ENCODE data around the gene EP400.

The EP400 gene

DNA sequence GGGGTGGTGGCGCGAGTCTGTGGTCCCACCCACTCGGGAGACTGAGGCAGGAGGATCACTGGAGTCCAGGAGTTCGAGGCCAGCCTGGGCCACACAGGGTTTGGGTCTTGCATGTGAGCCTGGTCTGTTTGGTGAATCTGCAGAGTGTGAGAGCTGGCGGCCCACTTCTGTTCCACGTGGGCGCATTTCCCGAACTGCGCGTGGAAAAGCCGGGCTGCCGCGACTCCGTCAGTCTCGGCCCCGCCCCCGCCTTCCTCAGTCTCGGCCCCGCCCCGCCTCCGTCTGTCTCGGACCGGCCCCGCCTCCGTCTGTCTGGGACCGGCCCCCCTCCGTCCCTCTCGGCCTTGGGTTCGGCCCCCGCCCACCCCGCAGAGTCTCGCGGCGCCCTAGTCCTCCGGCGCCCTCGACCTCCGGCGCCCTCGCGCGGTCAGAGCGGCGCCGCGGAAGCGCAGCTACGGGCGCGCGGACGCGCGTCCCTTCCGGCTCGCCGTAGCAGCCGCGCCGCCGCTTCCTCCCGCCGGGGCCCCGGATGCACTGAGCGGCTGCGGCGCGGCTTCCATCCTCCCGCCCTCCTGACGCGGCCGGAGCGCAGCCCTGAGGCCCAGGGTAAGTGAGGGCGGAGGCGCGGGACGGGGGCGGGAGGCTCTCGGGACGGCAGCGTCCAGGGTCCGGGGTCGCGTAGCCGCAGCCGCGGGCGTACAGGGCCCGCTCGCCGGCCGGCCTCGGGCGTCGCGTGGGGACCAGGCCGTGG is at the start of gene EP400:
EP400 (plus strand) TSS at position 512 of the 751 bp plus-strand sequence. CDS start 10,678 bp downstream, outside the sequence.
- peak; percentile 99 for DNase-seq (ENCODE audit: low read depth, low spot score)

- peak; percentile 16 for DNase-seq (ENCODE audit: low read depth, low spot score)
These were observed 49.3 kb upstream of the EP400 start for GRCh38 chr12:131900397-131900796.

- DNase-seq (ENCODE audit: low read depth, low spot score) = peak; percentile 2
These were observed 48.1 kb upstream of the EP400 start for GRCh38 chr12:131901431-131902331.

GRCh38 chr12:131902332-131903241 is 47.2 kb upstream of the EP400 start:
- DNase-seq (ENCODE audit: low read depth, low spot score) = peak; percentile 0

DNA sequence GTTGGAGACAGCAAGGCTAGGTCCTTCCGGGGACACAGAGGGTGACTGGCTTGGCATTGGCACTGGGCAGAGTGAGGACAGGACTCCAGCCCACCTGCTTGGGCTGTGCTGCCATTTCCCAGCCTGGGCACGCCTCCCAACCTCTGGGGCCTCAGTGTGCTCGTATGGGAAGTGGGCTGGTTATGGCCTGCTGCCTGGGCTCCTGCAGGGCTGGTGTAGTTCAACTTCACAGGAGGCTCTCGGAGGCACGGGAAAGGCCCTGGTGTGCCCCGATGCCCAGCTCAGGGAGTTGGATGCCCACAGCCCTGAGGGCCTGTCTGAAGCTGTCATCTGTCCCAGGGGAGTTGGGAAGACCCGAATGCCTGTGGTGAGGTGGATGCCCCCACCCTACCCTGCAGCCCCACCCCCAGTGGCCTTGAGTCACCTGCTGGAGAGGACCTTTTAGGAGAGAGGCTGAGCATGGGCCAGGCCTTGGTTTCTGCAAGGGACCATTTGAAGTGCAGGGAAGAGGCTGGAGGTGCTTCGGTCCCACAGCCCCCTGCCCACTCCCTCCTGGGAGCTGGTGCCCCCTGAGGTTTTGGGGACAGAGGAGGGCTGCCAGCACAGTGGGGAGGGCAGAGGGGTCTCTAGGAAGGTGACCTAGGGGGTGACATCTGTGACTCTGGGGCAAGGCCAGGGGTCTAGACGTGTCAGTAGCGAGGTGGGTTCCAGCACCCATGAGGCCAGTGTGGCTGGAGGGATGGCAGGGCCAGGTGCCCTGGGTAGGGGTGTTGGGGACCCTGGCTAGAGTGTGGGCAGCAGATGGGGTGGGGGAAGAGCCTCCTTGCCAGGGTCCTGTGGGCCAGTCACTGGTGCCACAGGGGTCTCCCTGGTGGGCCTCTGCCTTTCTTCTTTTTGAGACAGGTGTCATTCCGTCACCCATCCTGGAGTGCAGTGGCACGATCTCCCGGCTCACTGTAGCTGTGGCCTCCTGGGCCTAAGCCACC is 46.2 kb upstream of the EP400 start:
- DNase-seq (ENCODE audit: low read depth, low spot score) = no peak

DNA sequence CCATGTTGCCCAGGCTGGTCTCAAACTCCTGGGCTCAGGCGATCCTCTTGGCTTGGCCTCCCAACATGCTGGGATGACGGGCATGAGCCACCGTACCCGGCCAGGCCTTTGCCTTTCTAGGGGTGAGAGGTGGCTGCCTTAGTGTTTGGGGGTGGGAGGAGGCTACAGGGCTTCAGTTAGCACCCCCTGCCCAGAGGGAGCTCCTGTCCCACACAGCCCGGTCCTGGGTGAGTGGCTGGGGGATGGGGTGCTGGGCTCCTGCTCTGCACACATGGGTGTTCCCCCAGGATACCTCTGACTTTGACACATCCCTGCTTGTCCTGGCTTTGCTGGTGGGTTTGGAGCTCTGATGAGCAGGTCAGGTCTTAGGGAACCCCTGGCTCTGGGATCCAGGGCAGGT is 45.4 kb upstream of the EP400 start:
- DNase-seq (ENCODE audit: low read depth, low spot score) = no peak

DNA sequence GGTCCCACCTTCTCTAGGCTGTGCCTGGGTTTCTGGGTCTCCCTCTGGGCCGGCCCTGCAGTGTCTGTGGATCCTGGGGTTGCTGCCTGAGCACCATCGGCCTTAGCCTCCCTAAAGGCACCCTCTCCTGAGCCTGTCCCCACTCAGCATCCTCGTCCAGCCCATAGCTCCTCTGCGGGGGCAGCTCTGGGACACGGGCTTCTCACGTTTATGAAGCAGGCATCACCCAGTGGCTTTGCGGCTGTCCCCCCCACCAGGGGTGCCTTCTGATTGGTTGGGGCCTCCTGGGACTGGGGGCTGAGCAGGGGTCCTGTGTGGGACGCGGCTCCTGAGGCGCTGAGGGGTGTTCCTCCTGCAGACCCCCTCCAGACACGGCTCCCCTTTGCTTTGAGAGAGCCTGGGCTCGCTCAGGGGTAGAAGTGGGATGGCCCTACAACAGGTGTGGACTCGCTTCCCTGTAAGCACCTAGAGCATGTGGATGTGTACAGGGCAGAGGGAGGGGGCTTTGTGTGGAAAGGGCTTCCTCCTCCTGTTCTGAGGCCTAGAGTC is 44.6 kb upstream of the EP400 start:
- no peak for DNase-seq (ENCODE audit: low read depth, low spot score)

GRCh38 chr12:131905630-131906091 is 44.1 kb upstream of the EP400 start:
- no peak for DNase-seq (ENCODE audit: low read depth, low spot score)

- no peak for DNase-seq (ENCODE audit: low read depth, low spot score)
These were observed 42.2 kb upstream of the EP400 start for GRCh38 chr12:131907379-131908091.

DNA sequence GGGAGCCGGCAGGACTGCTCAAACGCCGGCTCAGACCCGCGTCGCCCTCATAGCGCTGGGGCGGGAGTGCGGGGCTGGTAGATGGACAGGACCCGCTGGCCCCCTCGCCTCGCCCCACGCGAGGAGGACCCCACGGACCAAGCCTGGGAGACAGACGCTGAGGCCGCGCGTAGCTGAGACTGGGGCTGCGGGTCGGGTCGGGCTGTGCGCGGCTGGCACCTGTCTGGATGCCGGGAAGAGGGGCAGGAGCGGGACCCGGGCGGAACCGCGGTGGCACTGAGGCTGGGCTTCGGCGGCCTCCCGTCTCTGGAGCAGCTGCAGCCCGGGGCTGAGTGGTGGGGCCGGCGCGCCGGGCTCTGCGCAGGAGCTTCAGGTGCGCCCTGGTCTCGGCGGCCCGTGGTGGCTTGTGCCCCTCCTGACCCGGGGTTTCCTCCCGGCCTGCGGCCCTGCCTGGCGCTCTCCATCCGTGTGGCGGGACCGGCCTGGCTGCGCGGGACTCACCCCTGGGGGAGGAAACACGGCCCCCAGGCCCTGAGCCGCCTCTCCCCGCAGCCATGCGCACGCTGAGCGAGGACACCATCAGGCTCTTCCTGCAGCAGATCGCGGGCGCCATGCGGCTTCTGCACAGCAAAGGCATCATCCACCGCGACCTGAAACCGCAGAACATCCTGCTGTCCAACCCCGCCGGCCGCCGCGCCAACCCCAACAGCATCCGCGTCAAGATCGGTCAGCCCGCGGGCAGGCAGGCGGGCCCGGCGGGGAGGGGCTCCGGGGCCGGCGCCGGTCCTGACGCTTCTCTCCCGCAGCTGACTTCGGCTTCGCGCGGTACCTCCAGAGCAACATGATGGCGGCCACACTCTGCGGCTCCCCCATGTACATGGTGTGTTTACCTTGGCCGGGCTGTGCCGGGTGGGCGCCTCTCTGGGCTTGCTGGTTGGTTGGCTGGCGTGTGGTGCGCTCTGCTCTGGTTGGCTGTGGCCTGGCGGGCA is 41.4 kb upstream of the EP400 start:
- no peak for DNase-seq (ENCODE audit: low read depth, low spot score)

- no peak for DNase-seq (ENCODE audit: low read depth, low spot score)
These were observed 40.5 kb upstream of the EP400 start for GRCh38 chr12:131909081-131909751.

DNA sequence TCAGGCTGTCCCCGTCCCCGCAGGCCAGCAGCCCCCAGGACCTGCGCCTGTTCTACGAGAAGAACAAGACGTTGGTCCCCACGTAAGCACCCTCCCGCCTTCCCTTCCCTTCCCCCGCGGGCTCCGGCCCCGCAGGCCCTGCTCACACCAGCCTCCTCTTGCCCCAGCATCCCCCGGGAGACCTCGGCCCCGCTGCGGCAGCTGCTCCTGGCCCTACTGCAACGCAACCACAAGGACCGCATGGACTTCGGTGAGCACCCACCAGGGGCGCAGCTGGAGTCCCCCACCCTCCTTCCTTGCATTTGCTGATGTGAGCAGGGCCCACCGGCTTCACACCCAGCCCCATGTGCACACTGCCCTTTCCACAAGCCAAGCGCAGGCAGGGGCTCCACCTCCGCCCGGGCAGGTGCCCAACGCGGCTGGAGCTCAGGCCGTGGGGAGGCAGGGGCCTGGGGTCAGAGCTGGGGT is 40.0 kb upstream of the EP400 start:
- no peak for DNase-seq (ENCODE audit: low read depth, low spot score)

- DNase-seq (ENCODE audit: low read depth, low spot score) = no peak
These were observed 39.3 kb upstream of the EP400 start for GRCh38 chr12:131910302-131911027.

GRCh38 chr12:131911028-131911650 is 38.6 kb upstream of the EP400 start:
- DNase-seq (ENCODE audit: low read depth, low spot score) = no peak

DNA sequence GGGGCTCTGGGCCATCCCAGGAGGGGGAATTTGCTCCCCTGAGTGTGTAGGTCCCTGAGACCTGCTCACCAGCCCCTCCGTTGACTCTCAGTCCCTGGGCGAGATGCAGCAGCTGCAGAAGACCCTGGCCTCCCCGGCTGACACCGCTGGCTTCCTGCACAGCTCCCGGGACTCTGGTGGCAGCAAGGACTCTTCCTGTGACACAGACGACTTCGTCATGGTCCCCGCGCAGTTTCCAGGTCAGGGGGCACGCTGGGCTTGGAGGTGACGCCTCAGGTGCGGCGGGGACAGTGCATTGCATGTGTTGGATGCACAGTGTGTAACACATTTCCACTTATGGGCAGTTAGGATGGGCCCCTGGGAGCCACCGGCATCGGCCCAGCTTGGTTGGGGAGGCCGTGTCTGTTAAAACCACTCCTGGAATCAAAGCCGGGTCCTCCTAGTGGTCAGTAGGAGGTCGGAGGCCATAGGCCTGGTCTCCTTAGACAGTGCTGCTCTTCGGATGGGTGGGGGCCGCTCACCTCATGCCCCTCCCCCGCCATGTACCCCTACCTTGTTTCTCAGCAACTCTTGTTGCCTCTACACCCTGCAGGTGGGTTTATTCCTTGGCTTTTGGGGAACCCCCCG is 37.8 kb upstream of the EP400 start:
- no peak for DNase-seq (ENCODE audit: low read depth, low spot score)
